GM20000 (cell line): ENCODE data around the gene OSGEPL1.

Experiments used
- DNase-seq: peaks from one replicate; pipeline ENCODE4 v3.0.0; 2012; ENCODE audit warnings: low spot score
- TF ChIP-seq, protein P1 (sequence below): IDR thresholded peaks from 2 replicates; pipeline ENCODE4 v1.5.1; 2012; ENCODE audit warnings: mild to moderate bottlenecking, control low read depth; ENCODE audit errors: extremely low read depth, missing control alignments

OSGEPL1 gene

DNA sequence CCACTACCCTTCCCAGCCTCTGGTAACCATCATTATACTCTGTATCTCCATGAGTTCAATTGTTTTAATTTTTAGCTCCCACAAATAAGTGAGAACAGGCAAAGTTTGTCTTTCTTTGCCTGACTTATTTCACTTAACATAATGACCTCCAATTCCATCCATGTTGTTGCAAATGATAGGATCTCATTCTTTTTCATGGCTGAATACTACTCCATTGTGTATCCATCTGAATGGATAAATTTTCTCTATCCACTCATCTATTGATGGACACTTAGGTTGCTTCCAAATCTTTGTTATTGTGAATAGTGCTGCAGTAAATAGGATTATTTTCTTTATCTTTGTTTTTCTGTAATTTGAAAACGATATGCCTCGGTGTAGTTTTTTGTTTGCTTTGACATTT, 61.9 kb downstream of the OSGEPL1 start:
- no peak for DNase-seq
- TF ChIP-seq, protein P1, sequence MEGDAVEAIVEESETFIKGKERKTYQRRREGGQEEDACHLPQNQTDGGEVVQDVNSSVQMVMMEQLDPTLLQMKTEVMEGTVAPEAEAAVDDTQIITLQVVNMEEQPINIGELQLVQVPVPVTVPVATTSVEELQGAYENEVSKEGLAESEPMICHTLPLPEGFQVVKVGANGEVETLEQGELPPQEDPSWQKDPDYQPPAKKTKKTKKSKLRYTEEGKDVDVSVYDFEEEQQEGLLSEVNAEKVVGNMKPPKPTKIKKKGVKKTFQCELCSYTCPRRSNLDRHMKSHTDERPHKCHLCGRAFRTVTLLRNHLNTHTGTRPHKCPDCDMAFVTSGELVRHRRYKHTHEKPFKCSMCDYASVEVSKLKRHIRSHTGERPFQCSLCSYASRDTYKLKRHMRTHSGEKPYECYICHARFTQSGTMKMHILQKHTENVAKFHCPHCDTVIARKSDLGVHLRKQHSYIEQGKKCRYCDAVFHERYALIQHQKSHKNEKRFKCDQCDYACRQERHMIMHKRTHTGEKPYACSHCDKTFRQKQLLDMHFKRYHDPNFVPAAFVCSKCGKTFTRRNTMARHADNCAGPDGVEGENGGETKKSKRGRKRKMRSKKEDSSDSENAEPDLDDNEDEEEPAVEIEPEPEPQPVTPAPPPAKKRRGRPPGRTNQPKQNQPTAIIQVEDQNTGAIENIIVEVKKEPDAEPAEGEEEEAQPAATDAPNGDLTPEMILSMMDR, result no peak

DNA sequence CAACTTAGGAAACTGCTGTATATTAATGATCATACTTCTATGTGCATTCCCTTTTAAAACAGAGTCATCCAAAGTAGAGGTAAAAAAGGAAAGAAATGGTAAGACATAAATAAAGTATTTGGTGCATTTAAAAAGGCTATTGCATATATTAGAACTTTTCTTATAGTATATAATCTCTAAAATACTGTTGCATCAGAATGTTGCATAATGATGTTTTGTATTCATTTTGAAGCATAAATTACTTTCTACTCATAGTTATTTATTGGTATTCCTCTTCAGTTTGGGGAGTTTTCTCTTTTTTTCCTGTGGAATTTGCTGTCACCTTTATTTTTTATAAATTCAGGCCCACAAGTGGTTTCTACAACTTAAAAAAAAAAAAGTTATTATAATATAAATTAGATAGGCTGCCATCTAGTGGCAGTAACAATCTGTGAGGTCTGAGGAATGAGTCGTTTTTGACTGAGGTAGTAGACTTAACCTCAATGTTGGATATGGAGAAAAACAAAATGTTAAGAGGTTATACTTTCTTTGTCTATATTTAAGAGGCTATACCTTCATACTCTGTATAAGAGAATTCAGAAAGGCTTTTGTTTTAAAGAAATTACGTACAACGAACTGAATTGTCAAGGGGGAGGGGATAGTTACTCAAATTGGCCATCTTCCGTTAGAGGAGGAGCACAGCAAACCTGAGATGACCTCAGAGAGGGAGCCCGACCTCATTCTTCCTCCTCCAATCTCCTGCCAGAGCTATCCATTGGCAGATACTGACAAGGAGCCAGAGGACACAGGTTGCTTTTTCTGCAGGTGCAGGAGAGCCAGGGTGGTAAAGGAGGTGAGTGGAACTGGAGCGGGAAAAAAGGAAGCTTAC, 64.3 kb downstream of the OSGEPL1 start:
- DNase-seq, result peak; percentile 28
- TF ChIP-seq, protein P1, result peak; percentile 24
